Measurements from ENCODE around the gene MYO1D.

GRCh38 chr17:32915245-32915644 lies 38.3 kb upstream of the MYO1D start:
- no peak for TF ChIP-seq CTCF (conservative IDR thresholded peaks at IDR 0.05)
- no peak for TF ChIP-seq EZH2 (IDR thresholded peaks at IDR 0.05; ENCODE audit: low read depth)
